ENCODE data around the gene OR9Q1. TPM values are rescaled to one million over a fixed set of nuclear protein-coding genes. Genes with fewer than 3 reads are reported as not detected.

The OR9Q1 gene
- total and polyA plus RNA-seq, 2 of the 13 experiments (the other 11 are each of a cell fraction or from before 2014, with no cell fraction given) = not detected

DNA sequence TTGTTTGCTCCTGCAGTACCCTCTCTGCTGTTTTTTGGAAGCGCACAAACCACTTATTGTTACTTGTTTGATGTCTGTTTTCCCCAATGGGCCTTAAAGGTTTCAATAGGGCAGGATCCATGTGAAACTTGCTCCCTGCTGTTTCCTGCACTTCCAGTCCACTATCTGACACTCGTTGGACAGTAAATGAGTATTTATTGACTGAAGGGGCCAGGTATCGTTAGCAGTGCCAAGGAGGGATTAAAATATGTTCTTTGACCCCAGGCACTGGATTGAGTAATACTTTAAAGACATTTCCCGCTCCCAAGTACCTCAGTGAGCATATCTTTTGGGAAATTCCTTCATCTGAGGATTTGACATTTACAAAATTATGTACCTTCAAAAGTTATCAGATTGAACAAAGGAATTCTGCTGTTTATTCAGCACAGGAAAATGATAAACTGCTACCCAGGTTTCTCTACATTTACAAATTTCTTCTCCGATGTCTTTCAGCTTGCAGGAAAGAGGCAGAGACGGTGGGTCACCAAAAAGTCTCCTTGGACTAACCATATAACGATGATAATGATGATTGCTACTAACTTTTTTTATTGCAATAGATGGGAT is 141.9 kb downstream of the OR9Q1 start (continued):
- 0 out of 2 replicates have a peak, but pooled peaks have one; percentile 31 for TF ChIP-seq MEIS1 (CRISPR knock-in tag; IDR thresholded peaks at IDR 0.05; ENCODE audit: borderline replicate concordance)
- no peak for TF ChIP-seq RNF2 (conservative IDR thresholded peaks at IDR 0.05; ENCODE audit: low read depth)
- TF ChIP-seq POLR2AphosphoS2 (IDR thresholded peaks at IDR 0.05; ENCODE audit: low read depth, low read length) = no peak
- TF ChIP-seq MYC (CRISPR knock-in tag; IDR thresholded peaks at IDR 0.05; ENCODE audit: borderline replicate concordance) = no peak
- TF ChIP-seq CENPX (CRISPR knock-in tag; IDR thresholded peaks at IDR 0.05) = no peak
- peak; percentile 99 for TF ChIP-seq ISL2 (CRISPR knock-in tag; IDR thresholded peaks at IDR 0.05)
- TF ChIP-seq NFAT5 (CRISPR knock-in tag; IDR thresholded peaks at IDR 0.05) = no peak
- TF ChIP-seq ZNF446 (CRISPR knock-in tag; IDR thresholded peaks at IDR 0.05) = no peak
- 0 out of 2 replicates have a peak, but pooled peaks have one; percentile 41 for TF ChIP-seq RFXAP (CRISPR knock-in tag; IDR thresholded peaks at IDR 0.05; ENCODE audit: borderline replicate concordance)
- no peak for TF ChIP-seq ATF7 (IDR thresholded peaks at IDR 0.05)
- TF ChIP-seq ATF7 (CRISPR knock-in tag; IDR thresholded peaks at IDR 0.05) = no peak
- TF ChIP-seq NCOR1 (IDR thresholded peaks at IDR 0.05; ENCODE audit: borderline replicate concordance, low read length) = peak; percentile 90
- TF ChIP-seq, protein P1, sequence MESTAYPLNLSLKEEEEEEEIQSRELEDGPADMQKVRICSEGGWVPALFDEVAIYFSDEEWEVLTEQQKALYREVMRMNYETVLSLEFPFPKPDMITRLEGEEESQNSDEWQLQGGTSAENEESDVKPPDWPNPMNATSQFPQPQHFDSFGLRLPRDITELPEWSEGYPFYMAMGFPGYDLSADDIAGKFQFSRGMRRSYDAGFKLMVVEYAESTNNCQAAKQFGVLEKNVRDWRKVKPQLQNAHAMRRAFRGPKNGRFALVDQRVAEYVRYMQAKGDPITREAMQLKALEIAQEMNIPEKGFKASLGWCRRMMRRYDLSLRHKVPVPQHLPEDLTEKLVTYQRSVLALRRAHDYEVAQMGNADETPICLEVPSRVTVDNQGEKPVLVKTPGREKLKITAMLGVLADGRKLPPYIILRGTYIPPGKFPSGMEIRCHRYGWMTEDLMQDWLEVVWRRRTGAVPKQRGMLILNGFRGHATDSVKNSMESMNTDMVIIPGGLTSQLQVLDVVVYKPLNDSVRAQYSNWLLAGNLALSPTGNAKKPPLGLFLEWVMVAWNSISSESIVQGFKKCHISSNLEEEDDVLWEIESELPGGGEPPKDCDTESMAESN (CRISPR knock-in tag; conservative IDR thresholded peaks at IDR 0.05) = 0 out of 2 replicates have a peak, but pooled peaks have one; percentile 59
- TF ChIP-seq, protein P2, sequence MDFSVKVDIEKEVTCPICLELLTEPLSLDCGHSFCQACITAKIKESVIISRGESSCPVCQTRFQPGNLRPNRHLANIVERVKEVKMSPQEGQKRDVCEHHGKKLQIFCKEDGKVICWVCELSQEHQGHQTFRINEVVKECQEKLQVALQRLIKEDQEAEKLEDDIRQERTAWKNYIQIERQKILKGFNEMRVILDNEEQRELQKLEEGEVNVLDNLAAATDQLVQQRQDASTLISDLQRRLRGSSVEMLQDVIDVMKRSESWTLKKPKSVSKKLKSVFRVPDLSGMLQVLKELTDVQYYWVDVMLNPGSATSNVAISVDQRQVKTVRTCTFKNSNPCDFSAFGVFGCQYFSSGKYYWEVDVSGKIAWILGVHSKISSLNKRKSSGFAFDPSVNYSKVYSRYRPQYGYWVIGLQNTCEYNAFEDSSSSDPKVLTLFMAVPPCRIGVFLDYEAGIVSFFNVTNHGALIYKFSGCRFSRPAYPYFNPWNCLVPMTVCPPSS (IDR thresholded peaks at IDR 0.05) = no peak
- TF ChIP-seq GPBP1L1 (CRISPR knock-in tag; IDR thresholded peaks at IDR 0.05) = no peak
- TF ChIP-seq, protein P3, sequence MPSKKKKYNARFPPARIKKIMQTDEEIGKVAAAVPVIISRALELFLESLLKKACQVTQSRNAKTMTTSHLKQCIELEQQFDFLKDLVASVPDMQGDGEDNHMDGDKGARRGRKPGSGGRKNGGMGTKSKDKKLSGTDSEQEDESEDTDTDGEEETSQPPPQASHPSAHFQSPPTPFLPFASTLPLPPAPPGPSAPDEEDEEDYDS (CRISPR knock-in tag; IDR thresholded peaks at IDR 0.05) = peak; percentile 43
- TF ChIP-seq NCOA5 (CRISPR knock-in tag; IDR thresholded peaks at IDR 0.05) = no peak
- TF ChIP-seq ZMYM3 (CRISPR knock-in tag; IDR thresholded peaks at IDR 0.05) = 0 out of 2 replicates have a peak, but pooled peaks have one; percentile 36
- TF ChIP-seq ISX (CRISPR knock-in tag; conservative IDR thresholded peaks at IDR 0.05) = no peak
- TF ChIP-seq ZNF652 (CRISPR knock-in tag; IDR thresholded peaks at IDR 0.05; ENCODE audit: borderline replicate concordance, low read depth) = no peak; the same call in 1 of the 2 replicates
- TF ChIP-seq DR1 (CRISPR knock-in tag; IDR thresholded peaks at IDR 0.05) = no peak
